ENCODE results near the gene CELF4. TPM values are rescaled to one million over a fixed set of nuclear protein-coding genes. Genes with fewer than 3 reads are reported as not detected.

CELF4 gene
- total RNA-seq, 2 donors from 2014 or later: 3.3 to 4.7 TPM

DNA sequence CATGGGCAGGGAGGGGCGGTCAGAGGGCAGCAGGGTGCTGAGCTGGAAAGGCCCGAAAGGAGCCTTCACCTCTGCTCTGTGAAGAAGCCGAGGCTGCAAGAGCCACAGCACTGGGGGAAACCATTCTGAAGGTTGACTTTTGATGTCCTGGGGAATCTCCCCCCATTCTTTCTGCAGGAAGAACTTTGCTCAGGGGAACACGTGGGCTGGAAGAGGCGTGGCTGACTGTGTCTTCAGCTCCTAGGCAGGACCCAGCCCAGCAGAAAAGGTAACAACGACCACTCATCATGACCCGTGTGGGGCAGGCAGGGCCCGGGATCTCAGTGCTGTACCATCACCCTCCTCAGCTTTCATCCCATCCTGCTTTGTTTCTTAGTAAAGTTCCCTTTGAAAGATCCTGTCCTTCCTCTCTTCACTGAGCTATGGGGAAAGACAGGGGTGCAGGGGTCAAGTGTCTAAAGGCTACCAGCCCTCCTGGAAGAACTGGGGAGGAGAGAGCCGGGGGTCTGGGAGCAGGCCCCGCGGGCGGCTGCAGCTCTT, 312.7 kb downstream of the CELF4 start:
- Histone ChIP-seq H3K4me3 (no peak overlapping the region), H3K36me3 (replicated peaks in 1 of 2; ENCODE audit: insufficient read depth in 1 of 2, low read depth in 2 of 2) (no peaks in the 10 kb centered on the region), H3K9me3 (no peaks in the 10 kb centered on the region), H3K27ac (peak overlapping the region in 2 of 4 donors; percentile 39 to 58), H3K27me3 (no peaks in the 10 kb centered on the region), H3K4me1 (peaks cover 18% of the 10 kb centered on the region)
- intact Hi-C loops (cut with DNase I): no loop called here
- ATAC-seq (no peak), DNase-seq (peak in 2 of 4 donors; percentile 10 to 28)
- WGBS, 2 donors: 59 to 61% methylated on average over 8 to 12 of the region's 12 CpGs
- no peak for TF ChIP-seq POLR2A (IDR thresholded peaks at IDR 0.05)
- TF ChIP-seq, protein P1, sequence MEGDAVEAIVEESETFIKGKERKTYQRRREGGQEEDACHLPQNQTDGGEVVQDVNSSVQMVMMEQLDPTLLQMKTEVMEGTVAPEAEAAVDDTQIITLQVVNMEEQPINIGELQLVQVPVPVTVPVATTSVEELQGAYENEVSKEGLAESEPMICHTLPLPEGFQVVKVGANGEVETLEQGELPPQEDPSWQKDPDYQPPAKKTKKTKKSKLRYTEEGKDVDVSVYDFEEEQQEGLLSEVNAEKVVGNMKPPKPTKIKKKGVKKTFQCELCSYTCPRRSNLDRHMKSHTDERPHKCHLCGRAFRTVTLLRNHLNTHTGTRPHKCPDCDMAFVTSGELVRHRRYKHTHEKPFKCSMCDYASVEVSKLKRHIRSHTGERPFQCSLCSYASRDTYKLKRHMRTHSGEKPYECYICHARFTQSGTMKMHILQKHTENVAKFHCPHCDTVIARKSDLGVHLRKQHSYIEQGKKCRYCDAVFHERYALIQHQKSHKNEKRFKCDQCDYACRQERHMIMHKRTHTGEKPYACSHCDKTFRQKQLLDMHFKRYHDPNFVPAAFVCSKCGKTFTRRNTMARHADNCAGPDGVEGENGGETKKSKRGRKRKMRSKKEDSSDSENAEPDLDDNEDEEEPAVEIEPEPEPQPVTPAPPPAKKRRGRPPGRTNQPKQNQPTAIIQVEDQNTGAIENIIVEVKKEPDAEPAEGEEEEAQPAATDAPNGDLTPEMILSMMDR (IDR thresholded peaks at IDR 0.05): no peak

DNA sequence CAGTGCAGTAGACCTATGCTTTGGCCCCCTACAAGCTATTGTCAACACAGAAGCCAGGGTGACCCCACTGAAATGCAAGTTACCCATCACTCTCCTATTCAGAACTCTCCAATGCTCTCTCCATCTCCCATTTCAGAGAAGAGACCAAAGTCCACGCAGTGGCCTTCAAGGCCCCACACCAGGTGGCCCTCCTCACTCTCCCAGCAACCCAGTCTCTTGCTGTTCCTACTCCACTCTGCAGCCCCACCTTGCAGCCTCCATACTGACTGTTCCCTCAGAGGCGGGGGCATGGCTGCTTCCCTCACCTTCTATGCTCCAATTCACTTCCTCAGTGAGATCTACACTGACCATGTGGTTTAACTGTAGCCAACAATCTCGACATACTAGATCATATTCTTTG, 313.3 kb downstream of the CELF4 start:
- ATAC-seq: no peak
- no peak overlapping the region for H3K4me3 ChIP-seq
- 59 to 73% methylated on average over 3 of the region's 3 CpGs for WGBS, 2 donors
- H3K27me3 ChIP-seq: no peaks in the 10 kb centered on the region
- peaks cover 18% of the 10 kb centered on the region for H3K4me1 ChIP-seq
- peak in 1 of 4 donors; percentile 13 for DNase-seq
- intact Hi-C loops (cut with DNase I): no loop called here
- H3K27ac ChIP-seq: no peak overlapping the region
- H3K36me3 ChIP-seq (replicated peaks in 1 of 2; ENCODE audit: insufficient read depth in 1 of 2, low read depth in 2 of 2): no peaks in the 10 kb centered on the region
- no peak for TF ChIP-seq POLR2A (IDR thresholded peaks at IDR 0.05)
- TF ChIP-seq, protein P1 (IDR thresholded peaks at IDR 0.05): no peak
- no peaks in the 10 kb centered on the region for H3K9me3 ChIP-seq

DNA sequence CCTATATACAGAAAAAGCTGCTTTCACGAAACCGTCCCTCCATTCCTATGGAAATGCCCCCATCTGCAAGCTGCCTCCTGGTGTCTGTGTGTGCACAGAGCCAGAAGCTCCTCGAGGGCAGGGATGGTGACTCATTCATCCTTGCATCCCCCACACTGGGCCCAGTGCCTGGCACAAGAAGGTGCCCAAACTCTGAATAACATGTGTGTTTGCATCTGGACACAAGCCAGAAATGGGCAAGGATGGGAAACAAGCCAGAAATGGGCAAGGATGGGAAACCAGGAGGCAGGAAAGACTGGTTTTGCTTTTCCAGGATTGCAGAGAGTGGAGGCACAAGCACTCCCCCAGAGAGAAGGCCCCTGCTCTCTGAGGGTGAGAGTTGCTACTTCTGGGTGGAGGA, 313.9 kb downstream of the CELF4 start:
- Histone ChIP-seq H3K4me3 (no peak overlapping the region), H3K36me3 (replicated peaks in 1 of 2; ENCODE audit: insufficient read depth in 1 of 2, low read depth in 2 of 2) (no peaks in the 10 kb centered on the region), H3K27ac (no peak overlapping the region), H3K4me1 (peaks cover 18% of the 10 kb centered on the region), H3K9me3 (no peaks in the 10 kb centered on the region), H3K27me3 (no peaks in the 10 kb centered on the region)
- TF ChIP-seq POLR2A (IDR thresholded peaks at IDR 0.05): no peak
- TF ChIP-seq, protein P1 (IDR thresholded peaks at IDR 0.05): no peak
- intact Hi-C loops (cut with DNase I): no loop called here
- no peak for ATAC-seq
- WGBS, 2 donors: 64 to 65% methylated on average over 3 of the region's 3 CpGs
- DNase-seq: peak; percentile 11 to 68 (median 35)

- TF ChIP-seq, protein P1 (IDR thresholded peaks at IDR 0.05): no peak
- no peak for TF ChIP-seq POLR2A (IDR thresholded peaks at IDR 0.05)
- H3K27ac ChIP-seq: no peak overlapping the region
- H3K9me3 ChIP-seq: no peaks in the 10 kb centered on the region
- H3K27me3 ChIP-seq: no peaks in the 10 kb centered on the region
- DNase-seq (no peak), ATAC-seq (no peak)
- peaks cover 18% of the 10 kb centered on the region for H3K4me1 ChIP-seq
- no peaks in the 10 kb centered on the region for H3K36me3 ChIP-seq (replicated peaks in 1 of 2; ENCODE audit: insufficient read depth in 1 of 2, low read depth in 2 of 2)
- intact Hi-C loops (cut with DNase I): no loop called here
- H3K4me3 ChIP-seq: no peak overlapping the region
- 88 to 93% methylated on average over 6 of the region's 6 CpGs for WGBS, 2 donors
Observed at GRCh38 chr18:37249895-37250618, 315.5 kb downstream of the CELF4 start.

Data from body of pancreas (tissue), 4 donors.